Measurements from ENCODE around the gene COL6A3. TPM values are rescaled to one million over a fixed set of nuclear protein-coding genes. Genes with fewer than 3 reads are reported as not detected.

COL6A3 gene
- polyA plus RNA-seq, 1 of the 3 experiments (the other 2 are of a cell fraction): 18.5 TPM

- no peaks in the 10 kb centered on the region for H3K9me3 ChIP-seq
- DNase-seq: no peak
- peak; percentile 58; the same call in 1 of the 2 replicates for TF ChIP-seq MEF2A (IDR thresholded peaks at IDR 0.05; ENCODE audit: borderline replicate concordance, low read depth)
- TF ChIP-seq IRF3 (IDR thresholded peaks at IDR 0.05; ENCODE audit: low read depth, low read length): no peak
- TF ChIP-seq TAF1 (IDR thresholded peaks at IDR 0.05; ENCODE audit: borderline replicate concordance, low read depth, low read length): no peak
- no peak for TF ChIP-seq CHD2 (IDR thresholded peaks at IDR 0.05; ENCODE audit: low read length, partially characterized antibody)
- no peak for TF ChIP-seq RCOR1 (IDR thresholded peaks at IDR 0.05; ENCODE audit: low read length)
- no peak for TF ChIP-seq YY1 (IDR thresholded peaks at IDR 0.05; ENCODE audit: low read depth)
- no peaks in the 10 kb centered on the region for H4K20me1 ChIP-seq (ENCODE audit: insufficient read depth)
- H3K27ac ChIP-seq (ENCODE audit: low read depth in 2 of 2, low read length in 1 of 2): peak overlapping the region in 1 of 2 experiments; percentile 41; a peak in 2 of 4 replicates
- H3K9me2 ChIP-seq: no peaks in the 10 kb centered on the region
- H3K4me2 ChIP-seq: no peak overlapping the region
- H3F3A ChIP-seq (replicated peaks; ENCODE audit: insufficient read depth): peaks cover 5% of the 10 kb centered on the region
- H3K4me3 ChIP-seq (ENCODE audit: low read depth in 2 of 2, low read length in 1 of 2): no peak overlapping the region
- no peak overlapping the region for H3K9ac ChIP-seq
- no peaks in the 10 kb centered on the region for H3K36me3 ChIP-seq (replicated peaks in 1 of 2; ENCODE audit: control insufficient read depth in 1 of 2, insufficient read depth in 2 of 2, low read length in 1 of 2)
- H3K27me3 ChIP-seq (ENCODE audit: insufficient read depth): no peaks in the 10 kb centered on the region
- ChIA-PET CTCF (interaction anchor here (0.5 to 1.2 kb wide), 3 partner anchors 19 to 534 kb away, joined by 3 read pairs; no protein-coding TSS in a partner anchor), POLR2A (no interaction called here)
- H3K79me2 ChIP-seq (ENCODE audit: insufficient read depth): no peaks in the 10 kb centered on the region
- peaks cover 0 to 16% of the 10 kb centered on the region in 2 experiments; a peak in 1 of 4 replicates for H3K4me1 ChIP-seq (ENCODE audit: control insufficient read depth in 1 of 2, insufficient read depth in 2 of 2, low read depth in 1 of 2, low read length in 1 of 2)
- no peak overlapping the region for H2AFZ ChIP-seq (ENCODE audit: low read depth)
- 83% methylated on average over 8 of the region's 11 CpGs for WGBS (ENCODE audit: low lambda C conversion rate)
Observed at GRCh38 chr2:237456200-237456843, 42.4 kb upstream of the COL6A3 start.

- Histone ChIP-seq H3K36me3 (replicated peaks in 1 of 2; ENCODE audit: control insufficient read depth in 1 of 2, insufficient read depth in 2 of 2, low read length in 1 of 2) (no peaks in the 10 kb centered on the region), H3K4me2 (no peak overlapping the region), H3K79me2 (ENCODE audit: insufficient read depth) (no peaks in the 10 kb centered on the region), H3K9me3 (no peaks in the 10 kb centered on the region), H3K4me3 (ENCODE audit: low read depth in 2 of 2, low read length in 1 of 2) (no peak overlapping the region), H2AFZ (ENCODE audit: low read depth) (no peak overlapping the region), H3F3A (replicated peaks; ENCODE audit: insufficient read depth) (peaks cover 5% of the 10 kb centered on the region), H3K27me3 (ENCODE audit: insufficient read depth) (no peaks in the 10 kb centered on the region), H4K20me1 (ENCODE audit: insufficient read depth) (no peaks in the 10 kb centered on the region), H3K9me2 (no peaks in the 10 kb centered on the region), H3K4me1 (ENCODE audit: control insufficient read depth in 1 of 2, insufficient read depth in 2 of 2, low read depth in 1 of 2, low read length in 1 of 2) (peaks cover 0 to 20% of the 10 kb centered on the region in 2 experiments; a peak in 1 of 4 replicates), H3K27ac (ENCODE audit: low read depth in 2 of 2, low read length in 1 of 2) (peak overlapping the region in 1 of 2 experiments; percentile 41; a peak in 1 of 4 replicates), H3K9ac (no peak overlapping the region)
- ChIA-PET POLR2A (no interaction called here), CTCF (interaction anchor here (0.5 to 1.2 kb wide), 3 partner anchors 19 to 534 kb away, joined by 3 read pairs; no protein-coding TSS in a partner anchor)
- 91% methylated on average over 5 of the region's 5 CpGs for WGBS (ENCODE audit: low lambda C conversion rate)
- DNase-seq: no peak
- no peak for TF ChIP-seq RCOR1 (IDR thresholded peaks at IDR 0.05; ENCODE audit: low read length)
- TF ChIP-seq GATA2 (CRISPR knock-in tag; IDR thresholded peaks at IDR 0.05): no peak
- no peak for TF ChIP-seq TAF1 (IDR thresholded peaks at IDR 0.05; ENCODE audit: borderline replicate concordance, low read depth, low read length)
- no peak for TF ChIP-seq REST (IDR thresholded peaks at IDR 0.05; ENCODE audit: low read depth, low read length)
- TF ChIP-seq SIN3A (IDR thresholded peaks at IDR 0.05; ENCODE audit: borderline replicate concordance, low read depth, low read length): no peak
- TF ChIP-seq FOXJ3 (CRISPR knock-in tag; IDR thresholded peaks at IDR 0.05): no peak
- TF ChIP-seq JUND (IDR thresholded peaks at IDR 0.05): no peak
- TF ChIP-seq ELF1 (IDR thresholded peaks at IDR 0.05): no peak
- no peak for TF ChIP-seq NRF1 (IDR thresholded peaks at IDR 0.05; ENCODE audit: low read depth, low read length)
- no peak for TF ChIP-seq CHD2 (IDR thresholded peaks at IDR 0.05; ENCODE audit: low read length, partially characterized antibody)
- no peak for TF ChIP-seq TCF12 (IDR thresholded peaks at IDR 0.05)
- TF ChIP-seq GABPA (IDR thresholded peaks at IDR 0.05; ENCODE audit: low read depth): no peak
- no peak for TF ChIP-seq POLR2AphosphoS5 (IDR thresholded peaks at IDR 0.05; ENCODE audit: low read depth, low read length)
- no peak for TF ChIP-seq ZBTB33 (IDR thresholded peaks at IDR 0.05; ENCODE audit: borderline replicate concordance, low read depth)
- no peak for TF ChIP-seq MEF2A (IDR thresholded peaks at IDR 0.05; ENCODE audit: borderline replicate concordance, low read depth)
Observed at GRCh38 chr2:237455764-237456163, 41.8 kb upstream of the COL6A3 start.

All from SK-N-SH (cell line).